H9 (cell line): Measurements from ENCODE around the gene CACNA2D3. TPM values are rescaled to one million over a fixed set of nuclear protein-coding genes. Genes with fewer than 3 reads are reported as not detected.

Experiments
- DNase-seq: peaks from one replicate; pipeline ENCODE4 v3.0.0-alpha.2; 2017
- H2AFZ ChIP-seq: one replicate; pipeline ENCODE4 v1.6.1; 2013; ENCODE audit warnings: mild to moderate bottlenecking, low read length, control low read depth, moderate library complexity
- H2AK5ac ChIP-seq: 2 replicates; pipeline ENCODE4 v1.6.1; 2013; ENCODE audit warnings: low read length, control low read depth, mixed read lengths; ENCODE audit not compliant: insufficient read length
- H2BK120ac ChIP-seq: one replicate; pipeline ENCODE4 v1.6.1; 2013; ENCODE audit warnings: low read depth, mild to moderate bottlenecking, low read length, control low read depth, inconsistent platforms; ENCODE audit not compliant: poor library complexity, severe bottlenecking
- H2BK12ac ChIP-seq: 2 replicates; pipeline ENCODE4 v1.6.1; 2013; ENCODE audit warnings: low read length, control low read depth, mixed read lengths, low read depth; ENCODE audit not compliant: insufficient read length
- H2BK15ac ChIP-seq: 2 replicates; pipeline ENCODE4 v1.6.1; 2013; ENCODE audit warnings: low read depth, low read length, control low read depth
- H2BK20ac ChIP-seq: one replicate; pipeline ENCODE4 v1.6.1; 2013; ENCODE audit warnings: low read depth, mild to moderate bottlenecking, low read length, control low read depth, inconsistent platforms; ENCODE audit not compliant: poor library complexity, severe bottlenecking
- H2BK5ac ChIP-seq: 2 replicates; pipeline ENCODE4 v1.6.1; 2013; ENCODE audit warnings: low read length, control low read depth, mixed read lengths; ENCODE audit not compliant: insufficient read length
- H3K14ac ChIP-seq: 2 replicates; pipeline ENCODE4 v1.6.1; 2013; ENCODE audit warnings: low read length, control low read depth; ENCODE audit not compliant: insufficient read depth
- H3K18ac ChIP-seq: 2 replicates; pipeline ENCODE4 v1.6.1; 2013; ENCODE audit warnings: low read depth, mild to moderate bottlenecking, mixed read lengths, low read length, control low read depth; ENCODE audit not compliant: insufficient read length
- H3K23ac ChIP-seq: 2 replicates; pipeline ENCODE4 v1.6.1; 2013; ENCODE audit warnings: low read length, control low read depth, mixed read lengths, low read depth; ENCODE audit not compliant: insufficient read length
- H3K23me2 ChIP-seq: 2 replicates; pipeline ENCODE4 v1.6.1; 2013; ENCODE audit warnings: low read depth, mild to moderate bottlenecking, mixed read lengths, low read length, control low read depth; ENCODE audit not compliant: insufficient read length, poor library complexity, severe bottlenecking
- H3K27ac ChIP-seq: 2 replicates; pipeline ENCODE4 v1.5.1; 2013; ENCODE audit warnings: low read length, control low read depth, mixed read lengths, low read depth; ENCODE audit not compliant: insufficient read length
- H3K27me3 ChIP-seq: 2 replicates; pipeline ENCODE4 v1.6.1; 2013; ENCODE audit warnings: low read length, control low read depth, inconsistent platforms; ENCODE audit not compliant: insufficient read depth
- H3K4ac ChIP-seq: 2 replicates; pipeline ENCODE4 v1.6.1; 2013; ENCODE audit warnings: low read depth, mild to moderate bottlenecking, control low read depth, inconsistent platforms, low read length, moderate library complexity
- H3K4me1 ChIP-seq: 2 replicates; pipeline ENCODE4 v1.6.1; 2013; ENCODE audit warnings: low read length, control low read depth, inconsistent platforms; ENCODE audit not compliant: insufficient read depth
- H3K4me2 ChIP-seq: 2 replicates; pipeline ENCODE4 v1.6.1; 2013; ENCODE audit warnings: low read length, control low read depth, mixed read lengths; ENCODE audit not compliant: insufficient read length, insufficient read depth
- H3K56ac ChIP-seq: 2 replicates; pipeline ENCODE4 v1.6.1; 2013; ENCODE audit warnings: low read depth, mild to moderate bottlenecking, mixed read lengths, low read length, control low read depth; ENCODE audit not compliant: insufficient read length
- H3K79me1 ChIP-seq: 2 replicates; pipeline ENCODE4 v1.6.1; 2013; ENCODE audit warnings: low read depth, mild to moderate bottlenecking, moderate library complexity, low read length, control low read depth, inconsistent platforms; ENCODE audit not compliant: insufficient read depth, poor library complexity, severe bottlenecking
- H3K79me2 ChIP-seq: 2 replicates; pipeline ENCODE4 v1.6.1; 2013; ENCODE audit warnings: low read length, control low read depth, inconsistent platforms; ENCODE audit not compliant: insufficient read depth
- H3K9ac ChIP-seq: 2 replicates; pipeline ENCODE4 v1.6.1; 2013; ENCODE audit warnings: low read length, control low read depth, mixed read lengths; ENCODE audit not compliant: insufficient read length; ENCODE audit errors: extremely low read depth
- H3K9me3 ChIP-seq: one replicate; pipeline ENCODE4 v1.6.1; 2013; ENCODE audit warnings: low read depth, low read length, inconsistent platforms; ENCODE audit not compliant: control insufficient read depth
- H3T11ph ChIP-seq: one replicate; pipeline ENCODE4 v1.6.1; 2013; ENCODE audit warnings: mild to moderate bottlenecking, low read length, control low read depth, inconsistent platforms
- H4K20me1 ChIP-seq: one replicate; pipeline ENCODE4 v1.6.1; 2013; ENCODE audit not compliant: control insufficient read depth, insufficient read length, insufficient read depth
- H4K5ac ChIP-seq: 2 replicates; pipeline ENCODE4 v1.6.1; 2013; ENCODE audit warnings: low read depth, mild to moderate bottlenecking, mixed read lengths, low read length, control low read depth; ENCODE audit not compliant: insufficient read length
- H4K8ac ChIP-seq: replicated peaks from 2 replicates; pipeline ENCODE4 v1.6.1; 2013; ENCODE audit warnings: low read length, control low read depth, mixed read lengths, low read depth; ENCODE audit not compliant: insufficient read length
- H4K91ac ChIP-seq: 2 replicates; pipeline ENCODE4 v1.6.1; 2013; ENCODE audit warnings: low read depth, mild to moderate bottlenecking, moderate library complexity, mixed read lengths, low read length, control low read depth; ENCODE audit not compliant: insufficient read length
- H3K27ac Mint-ChIP-seq, 3 experiments: 2 replicates in 2 of 3; 3 replicates in 1 of 3; pipeline ENCODE4 v1.8.0; 2020 to 2021; ENCODE audit warnings: mixed read lengths in 3 of 3, mild to moderate bottlenecking in 1 of 3, moderate library complexity in 1 of 3
- H3K27me3 Mint-ChIP-seq: 2 replicates; pipeline ENCODE4 v1.8.0; 2021; ENCODE audit warnings: low read depth, mild to moderate bottlenecking, moderate library complexity, mixed read lengths
- H3K36me3 Mint-ChIP-seq, 3 experiments: 2 replicates in 2 of 3; 3 replicates in 1 of 3; pipeline ENCODE4 v1.8.0; 2020 to 2021; ENCODE audit warnings: low read depth in 3 of 3, mixed read lengths in 3 of 3; ENCODE audit not compliant: insufficient read depth in 1 of 3
- H3K4me1 Mint-ChIP-seq, 2 experiments: 2 replicates each; pipeline ENCODE4 v1.8.0; 2020; ENCODE audit warnings: mixed read lengths in 2 of 2
- H3K4me3 Mint-ChIP-seq, 2 experiments: 2 replicates in 1 of 2; 3 replicates in 1 of 2; pipeline ENCODE4 v1.8.0; 2020 to 2021; ENCODE audit warnings: mild to moderate bottlenecking in 2 of 2, mixed read lengths in 2 of 2, moderate library complexity in 1 of 2
- H3K9me3 Mint-ChIP-seq, 2 experiments: 2 replicates in 1 of 2; 3 replicates in 1 of 2; pipeline ENCODE4 v1.8.0; 2020; ENCODE audit warnings: mild to moderate bottlenecking in 2 of 2, mixed read lengths in 2 of 2, moderate library complexity in 1 of 2
- CTCF ChIP-seq: fragments of 200-600 bp; sonication (generic); conservative IDR thresholded peaks from 3 replicates; pipeline ENCODE4 v1.8.0; 2021; ENCODE audit warnings: antibody characterized with exemption, mild to moderate bottlenecking
- WGBS: extraction: QIAGEN DNeasy Blood & Tissue Kit; methylation state at CpG from one replicate; pipeline ENCODE4 v1.1.7; 2013; ENCODE audit warnings: missing lambda C conversion rate, low lambda C conversion rate, mixed read lengths; ENCODE audit not compliant: insufficient read length; ENCODE audit errors: extremely low coverage; 5-methylcytosine and 5-hydroxymethylcytosine counted together
- total RNA-seq: library from RNA; stranded (reverse); gene quantifications from 2 replicates; pipeline ENCODE4 v1.2.1, GENCODE V29; 2021

CACNA2D3 gene
- total RNA-seq, 1 experiment from 2014 or later, result 3.2 TPM

- DNase-seq, result no peak
- no peak overlapping the region for H3T11ph ChIP-seq
- no peak overlapping the region for H4K5ac ChIP-seq
- H2AK5ac ChIP-seq, result no peak overlapping the region
- no peaks in the 10 kb centered on the region for H3K27me3 ChIP-seq
- no peaks in the 10 kb centered on the region for H3K23me2 ChIP-seq
- no peak overlapping the region for H3K4me2 ChIP-seq
- no peak for TF ChIP-seq CTCF
- Mint-ChIP-seq H3K36me3 (peaks cover 0 to 5% (median 0%) of the 10 kb centered on the region in 3 experiments; a peak in 3 of 7 replicates), H3K27me3 (peaks cover 4% of the 10 kb centered on the region; the same call in 1 of the 2 replicates), H3K4me3 (no peak overlapping the region), H3K27ac (no peak overlapping the region), H3K4me1 (peaks cover 23 to 26% of the 10 kb centered on the region in 2 experiments), H3K9me3 (peaks cover 6 to 14% of the 10 kb centered on the region in 2 experiments; a peak in 4 of 5 replicates)
- no peaks in the 10 kb centered on the region for H3K79me2 ChIP-seq
- H2BK12ac ChIP-seq, result no peak overlapping the region
- no peak overlapping the region for H3K23ac ChIP-seq
- no peaks in the 10 kb centered on the region for H4K20me1 ChIP-seq
- no peaks in the 10 kb centered on the region for H3K79me1 ChIP-seq
- no peak overlapping the region for H3K14ac ChIP-seq
- no peaks in the 10 kb centered on the region for H3K9me3 ChIP-seq
- no peak overlapping the region for H2BK5ac ChIP-seq
- H2BK15ac ChIP-seq, result no peak overlapping the region
- no peak overlapping the region for H2BK20ac ChIP-seq
- H3K27ac ChIP-seq, result no peak overlapping the region
- H3K4me1 ChIP-seq, result peaks cover 3% of the 10 kb centered on the region
- H4K91ac ChIP-seq, result no peak overlapping the region
- no peak overlapping the region for H3K56ac ChIP-seq
- H3K18ac ChIP-seq, result no peak overlapping the region
- H3K4ac ChIP-seq, result no peak overlapping the region
- no CpG with 5 or more reads among the region's 4 CpGs for WGBS
- no peak overlapping the region for H2AFZ ChIP-seq
- H4K8ac ChIP-seq, result no peak overlapping the region
- H3K9ac ChIP-seq, result no peak overlapping the region
- no peak overlapping the region for H2BK120ac ChIP-seq
Observed at GRCh38 chr3:54191220-54191619, 68.9 kb downstream of the CACNA2D3 start.
